ENCODE results near the gene ATG2A.
A peak's percentile ranks its signal among the peaks of the same experiment; 100 is the strongest.

ATG2A gene

DNA sequence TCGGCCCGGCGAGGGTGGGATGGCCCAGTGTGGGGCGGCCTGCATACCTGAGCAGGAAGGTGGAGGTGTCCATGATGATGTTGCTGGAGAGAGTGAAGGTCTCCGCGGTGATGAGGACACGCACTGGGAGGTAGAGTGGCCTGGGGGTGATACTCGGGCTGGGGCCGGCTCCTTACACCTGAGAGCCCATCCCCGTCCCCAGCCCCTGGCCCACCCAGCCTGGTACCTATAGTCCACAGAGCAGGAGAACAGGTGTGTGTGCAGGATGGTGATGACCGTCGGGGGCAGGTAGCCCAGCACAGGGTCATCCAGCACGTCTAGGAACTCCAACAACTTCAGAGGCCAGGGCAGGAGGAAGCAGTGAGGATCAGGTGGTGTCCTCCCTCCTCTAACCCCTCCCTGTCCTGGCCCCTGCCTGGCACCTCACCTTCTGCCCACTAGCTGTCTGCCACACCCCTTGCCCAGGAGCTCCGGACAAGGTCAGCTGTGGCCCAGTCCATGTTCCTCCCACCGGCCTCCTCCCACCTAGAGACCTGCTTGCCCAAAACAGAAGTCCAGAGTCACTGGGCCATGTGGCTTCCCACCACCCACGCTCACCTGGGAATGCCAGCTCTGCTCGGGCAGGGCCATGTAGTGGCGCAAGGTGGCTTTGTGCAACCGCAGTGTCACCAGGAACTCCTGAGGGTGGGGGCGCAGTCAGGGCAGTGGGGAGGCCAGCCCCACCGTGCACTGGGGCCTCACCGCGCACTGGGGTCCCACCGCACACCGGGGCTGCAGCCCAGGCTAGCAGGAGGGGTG is 11.3 kb downstream of the ATG2A start:
- Histone ChIP-seq H3K27ac (ENCODE audit: insufficient read depth, low read length, poor library complexity, severe bottlenecking) (no peak overlapping the region), H3K36me3 (ENCODE audit: control insufficient read depth, insufficient read depth, low read length) (peaks cover 74% of the 10 kb centered on the region)
- no peak for DNase-seq

DNA sequence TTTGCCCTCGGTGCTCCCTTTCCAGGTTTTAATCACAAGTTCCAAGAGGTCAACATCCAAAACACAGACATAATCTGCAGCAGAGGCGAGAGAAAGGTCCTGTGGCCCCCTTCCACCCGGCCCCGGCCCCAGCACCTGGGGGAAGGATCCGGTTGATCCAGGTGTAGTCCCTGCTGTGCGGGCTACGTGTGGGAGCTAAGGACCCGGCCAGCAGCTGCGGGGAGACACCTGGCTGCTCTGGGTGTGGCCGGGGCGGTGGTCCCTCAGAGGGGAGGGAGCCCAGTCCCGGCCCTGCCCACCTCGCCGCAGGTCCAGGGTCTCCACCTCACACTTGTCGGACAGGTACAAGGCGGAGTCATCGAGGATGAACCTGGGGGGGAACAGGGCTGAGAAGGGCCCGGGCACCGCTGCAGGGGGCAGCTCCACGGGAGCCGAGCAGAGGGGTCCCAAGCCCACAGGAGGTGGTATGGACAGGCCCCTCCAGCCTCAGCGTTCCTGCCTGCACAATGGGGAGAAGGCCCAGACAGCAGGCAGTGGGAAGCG is 13.6 kb downstream of the ATG2A start:
- Histone ChIP-seq H3K9me3 (ENCODE audit: control insufficient read depth, low read length) (no peaks in the 10 kb centered on the region), H3K27me3 (replicated peaks; ENCODE audit: control insufficient read depth, insufficient read depth, low read length, poor library complexity, severe bottlenecking) (no peaks in the 10 kb centered on the region), H3K36me3 (ENCODE audit: control insufficient read depth, insufficient read depth, low read length) (peaks cover 55% of the 10 kb centered on the region), H3K27ac (ENCODE audit: insufficient read depth, low read length, poor library complexity, severe bottlenecking) (no peak overlapping the region), H3K4me1 (ENCODE audit: control insufficient read depth, insufficient read depth, low read length, poor library complexity, severe bottlenecking) (peaks cover 14% of the 10 kb centered on the region), H3K4me3 (ENCODE audit: insufficient read depth, low read depth, low read length, poor library complexity, severe bottlenecking) (no peak overlapping the region)
- no peak for DNase-seq

More for the DNA sequence above, 11.3 kb downstream of the ATG2A start:
- Histone ChIP-seq H3K4me3 (ENCODE audit: insufficient read depth, low read depth, low read length, poor library complexity, severe bottlenecking) (no peak overlapping the region), H3K9me3 (ENCODE audit: control insufficient read depth, low read length) (no peaks in the 10 kb centered on the region), H3K27me3 (replicated peaks; ENCODE audit: control insufficient read depth, insufficient read depth, low read length, poor library complexity, severe bottlenecking) (no peaks in the 10 kb centered on the region), H3K4me1 (ENCODE audit: control insufficient read depth, insufficient read depth, low read length, poor library complexity, severe bottlenecking) (peaks cover 3% of the 10 kb centered on the region)

DNA sequence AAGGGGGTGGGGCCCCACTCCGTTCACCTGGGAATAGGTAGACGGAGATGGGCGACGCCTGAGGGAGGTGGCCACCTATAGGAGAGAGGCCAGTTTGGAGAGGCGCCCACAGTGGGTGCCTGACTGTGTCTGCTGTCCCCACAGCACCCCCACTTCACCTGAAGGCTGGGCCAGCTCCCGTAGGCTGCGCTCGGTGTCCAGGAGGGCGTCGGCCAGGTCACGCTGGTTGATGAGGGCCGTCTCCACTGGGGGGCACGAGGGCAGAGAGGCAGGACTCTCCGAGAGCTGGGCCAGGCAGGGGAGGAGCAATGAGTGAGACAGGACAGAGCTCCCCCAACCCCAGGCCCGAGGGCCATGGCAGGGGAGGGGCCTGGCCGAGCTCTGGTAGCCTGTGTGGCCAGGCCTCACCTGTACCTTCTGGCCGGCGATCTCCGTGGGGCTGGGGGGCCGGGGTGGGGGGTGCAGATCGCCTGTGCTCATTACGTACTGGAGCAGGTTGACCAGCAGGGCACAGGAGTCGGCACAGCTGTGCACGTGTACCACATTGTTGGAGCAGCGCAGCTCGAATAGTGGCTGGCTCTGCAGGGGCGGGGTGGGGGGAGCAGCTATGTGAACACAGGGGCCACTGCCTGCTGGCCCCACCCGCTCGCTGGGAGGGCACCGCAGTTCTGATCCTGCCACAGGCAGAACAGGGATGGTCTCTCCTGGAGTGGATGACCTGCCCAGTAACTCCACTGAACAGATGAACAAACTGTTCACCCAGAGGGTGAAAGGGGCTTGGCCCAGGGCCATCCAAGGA is 14.7 kb downstream of the ATG2A start:
- DNase-seq: no peak
- no peak overlapping the region for H3K4me3 ChIP-seq (ENCODE audit: insufficient read depth, low read depth, low read length, poor library complexity, severe bottlenecking)
- peaks cover 14% of the 10 kb centered on the region for H3K4me1 ChIP-seq (ENCODE audit: control insufficient read depth, insufficient read depth, low read length, poor library complexity, severe bottlenecking)
- no peaks in the 10 kb centered on the region for H3K27me3 ChIP-seq (replicated peaks; ENCODE audit: control insufficient read depth, insufficient read depth, low read length, poor library complexity, severe bottlenecking)
- H3K27ac ChIP-seq (ENCODE audit: insufficient read depth, low read length, poor library complexity, severe bottlenecking): no peak overlapping the region
- peaks cover 59% of the 10 kb centered on the region for H3K36me3 ChIP-seq (ENCODE audit: control insufficient read depth, insufficient read depth, low read length)
- H3K9me3 ChIP-seq (ENCODE audit: control insufficient read depth, low read length): no peaks in the 10 kb centered on the region

DNA sequence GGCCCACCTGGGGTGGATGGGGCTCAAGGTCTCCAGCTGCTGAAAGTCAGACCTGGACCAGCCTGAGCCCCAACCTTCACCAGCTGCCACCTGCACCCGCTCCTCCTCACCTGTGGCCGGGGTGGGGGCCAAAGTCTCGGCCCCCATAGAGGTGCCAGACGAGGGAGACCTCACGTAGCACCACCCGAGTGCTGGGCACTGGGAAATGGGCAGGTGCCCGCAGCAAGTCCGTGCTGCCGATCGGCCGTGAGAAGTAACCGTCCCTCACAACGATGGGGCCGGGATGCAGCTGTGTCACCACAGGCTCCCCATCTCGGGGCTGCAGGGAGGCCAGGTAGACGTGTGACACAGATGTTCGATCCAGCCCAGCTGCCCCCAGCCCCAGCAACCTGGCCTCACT is 16.2 kb downstream of the ATG2A start:
- peak overlapping the region; percentile 79 for H3K27ac ChIP-seq (ENCODE audit: insufficient read depth, low read length, poor library complexity, severe bottlenecking)
- DNase-seq: no peak
- H3K27me3 ChIP-seq (replicated peaks; ENCODE audit: control insufficient read depth, insufficient read depth, low read length, poor library complexity, severe bottlenecking): no peaks in the 10 kb centered on the region
- H3K4me1 ChIP-seq (ENCODE audit: control insufficient read depth, insufficient read depth, low read length, poor library complexity, severe bottlenecking): peaks cover 14% of the 10 kb centered on the region
- no peaks in the 10 kb centered on the region for H3K9me3 ChIP-seq (ENCODE audit: control insufficient read depth, low read length)
- peaks cover 52% of the 10 kb centered on the region for H3K36me3 ChIP-seq (ENCODE audit: control insufficient read depth, insufficient read depth, low read length)
- no peak overlapping the region for H3K4me3 ChIP-seq (ENCODE audit: insufficient read depth, low read depth, low read length, poor library complexity, severe bottlenecking)

DNA sequence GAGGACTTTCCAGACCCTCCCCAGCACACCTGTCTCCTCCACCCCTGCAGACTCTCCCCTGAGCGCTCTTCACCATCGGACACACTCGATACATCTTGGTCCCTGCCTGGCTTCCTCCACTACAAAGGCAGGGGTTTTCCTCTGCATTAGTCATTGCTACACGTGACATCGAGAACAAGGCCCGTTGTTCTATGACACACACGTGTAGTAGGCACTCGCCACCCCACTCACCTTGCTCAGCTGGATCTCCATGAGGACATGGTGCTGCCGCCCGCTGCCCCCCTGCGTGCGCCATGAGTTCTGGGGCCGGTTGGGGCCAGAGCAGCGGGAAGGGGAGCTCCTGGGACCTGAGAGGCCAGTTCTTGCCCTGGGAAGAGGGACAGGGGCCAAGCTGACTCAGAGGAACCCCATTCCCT is 16.7 kb downstream of the ATG2A start:
- Histone ChIP-seq H3K36me3 (ENCODE audit: control insufficient read depth, insufficient read depth, low read length) (peaks cover 47% of the 10 kb centered on the region), H3K9me3 (ENCODE audit: control insufficient read depth, low read length) (no peaks in the 10 kb centered on the region), H3K4me1 (ENCODE audit: control insufficient read depth, insufficient read depth, low read length, poor library complexity, severe bottlenecking) (peaks cover 14% of the 10 kb centered on the region), H3K4me3 (ENCODE audit: insufficient read depth, low read depth, low read length, poor library complexity, severe bottlenecking) (no peak overlapping the region), H3K27ac (ENCODE audit: insufficient read depth, low read length, poor library complexity, severe bottlenecking) (peak overlapping the region; percentile 79), H3K27me3 (replicated peaks; ENCODE audit: control insufficient read depth, insufficient read depth, low read length, poor library complexity, severe bottlenecking) (no peaks in the 10 kb centered on the region)
- DNase-seq: peak; percentile 70 to 76 (median 73)

DNA sequence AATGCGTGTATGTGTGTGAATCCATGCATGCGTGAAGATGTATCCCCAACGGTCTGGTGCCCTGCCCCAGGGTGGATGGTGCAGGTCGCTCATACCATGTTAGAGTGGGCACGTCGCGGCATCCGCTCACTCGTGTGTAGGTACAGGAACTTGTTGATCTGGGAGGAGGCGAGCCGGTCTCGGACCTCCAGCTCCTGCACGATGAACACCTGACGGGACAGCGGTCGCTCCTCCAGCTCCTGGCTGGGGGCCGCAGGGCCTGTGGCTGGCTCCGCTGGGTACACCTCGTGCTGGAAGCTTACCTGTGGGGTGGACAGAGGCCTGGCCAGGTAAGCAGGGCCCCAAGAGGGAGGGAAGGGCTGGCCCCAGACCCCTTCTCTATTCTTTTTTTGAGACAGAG is 18.5 kb downstream of the ATG2A start:
- H3K36me3 ChIP-seq (ENCODE audit: control insufficient read depth, insufficient read depth, low read length): peaks cover 48% of the 10 kb centered on the region
- H3K9me3 ChIP-seq (ENCODE audit: control insufficient read depth, low read length): no peaks in the 10 kb centered on the region
- H3K27ac ChIP-seq (ENCODE audit: insufficient read depth, low read length, poor library complexity, severe bottlenecking): no peak overlapping the region
- no peaks in the 10 kb centered on the region for H3K27me3 ChIP-seq (replicated peaks; ENCODE audit: control insufficient read depth, insufficient read depth, low read length, poor library complexity, severe bottlenecking)
- peaks cover 14% of the 10 kb centered on the region for H3K4me1 ChIP-seq (ENCODE audit: control insufficient read depth, insufficient read depth, low read length, poor library complexity, severe bottlenecking)
- H3K4me3 ChIP-seq (ENCODE audit: insufficient read depth, low read depth, low read length, poor library complexity, severe bottlenecking): no peak overlapping the region
- DNase-seq: no peak

DNA sequence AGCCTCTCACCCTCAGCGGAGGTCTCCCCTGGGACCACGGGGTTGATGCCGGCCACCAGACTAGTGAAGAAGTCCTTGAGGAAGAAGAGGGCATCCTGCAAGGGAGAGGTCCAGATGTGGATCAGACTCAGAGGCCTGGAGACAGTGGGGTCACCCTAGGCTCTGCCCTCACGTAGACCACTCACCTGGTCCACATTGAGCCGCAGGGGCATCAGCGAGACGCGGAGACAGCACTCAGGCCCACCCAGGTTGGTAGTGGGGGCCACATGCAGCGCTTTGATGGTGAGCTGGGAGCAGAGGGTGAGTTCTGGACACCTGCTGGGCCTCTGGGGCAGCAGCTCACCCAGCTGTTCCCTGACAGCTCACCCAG is 18.9 kb downstream of the ATG2A start:
- no peak overlapping the region for H3K4me3 ChIP-seq (ENCODE audit: insufficient read depth, low read depth, low read length, poor library complexity, severe bottlenecking)
- H3K4me1 ChIP-seq (ENCODE audit: control insufficient read depth, insufficient read depth, low read length, poor library complexity, severe bottlenecking): peaks cover 14% of the 10 kb centered on the region
- DNase-seq: no peak
- no peaks in the 10 kb centered on the region for H3K27me3 ChIP-seq (replicated peaks; ENCODE audit: control insufficient read depth, insufficient read depth, low read length, poor library complexity, severe bottlenecking)
- H3K36me3 ChIP-seq (ENCODE audit: control insufficient read depth, insufficient read depth, low read length): peaks cover 43% of the 10 kb centered on the region
- H3K27ac ChIP-seq (ENCODE audit: insufficient read depth, low read length, poor library complexity, severe bottlenecking): no peak overlapping the region
- no peaks in the 10 kb centered on the region for H3K9me3 ChIP-seq (ENCODE audit: control insufficient read depth, low read length)

DNA sequence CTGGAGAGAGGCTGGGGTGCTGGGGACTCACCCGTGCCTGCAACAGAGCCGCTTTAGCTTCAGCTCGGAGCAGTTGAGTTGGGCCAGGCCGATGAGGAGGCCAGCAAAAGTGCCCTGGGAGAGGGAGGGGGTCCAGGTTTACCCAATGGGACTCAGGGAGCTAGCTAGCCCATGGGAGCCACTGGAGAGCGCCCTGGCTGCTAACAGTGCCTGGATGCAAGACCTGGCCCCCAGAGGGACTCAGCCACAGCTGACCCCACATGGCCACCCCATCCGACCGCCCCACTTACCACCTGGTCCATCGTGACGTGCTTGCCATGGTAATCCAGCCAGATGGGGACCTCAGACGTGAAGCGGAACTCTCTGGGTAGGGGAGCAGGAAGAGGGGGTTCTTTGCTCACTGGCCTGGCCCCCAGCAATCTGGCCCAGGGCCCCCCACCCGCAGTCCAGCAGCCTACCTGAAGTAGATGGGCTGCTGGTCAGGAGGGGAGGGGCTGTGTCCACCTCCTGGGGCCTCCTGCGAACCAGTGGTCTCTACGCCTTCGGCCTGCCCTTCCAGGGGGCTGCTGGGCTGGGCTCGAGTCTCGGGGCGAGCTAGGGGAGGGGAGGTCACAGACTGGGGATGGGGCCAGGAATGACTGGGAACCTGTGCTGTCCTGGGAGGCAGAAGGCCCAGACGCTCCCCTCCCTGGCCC is 19.5 kb downstream of the ATG2A start:
- Histone ChIP-seq H3K4me1 (ENCODE audit: control insufficient read depth, insufficient read depth, low read length, poor library complexity, severe bottlenecking) (peaks cover 14% of the 10 kb centered on the region), H3K27me3 (replicated peaks; ENCODE audit: control insufficient read depth, insufficient read depth, low read length, poor library complexity, severe bottlenecking) (no peaks in the 10 kb centered on the region), H3K27ac (ENCODE audit: insufficient read depth, low read length, poor library complexity, severe bottlenecking) (no peak overlapping the region), H3K4me3 (ENCODE audit: insufficient read depth, low read depth, low read length, poor library complexity, severe bottlenecking) (no peak overlapping the region), H3K36me3 (ENCODE audit: control insufficient read depth, insufficient read depth, low read length) (peaks cover 40% of the 10 kb centered on the region), H3K9me3 (ENCODE audit: control insufficient read depth, low read length) (no peaks in the 10 kb centered on the region)
- no peak for DNase-seq

DNA sequence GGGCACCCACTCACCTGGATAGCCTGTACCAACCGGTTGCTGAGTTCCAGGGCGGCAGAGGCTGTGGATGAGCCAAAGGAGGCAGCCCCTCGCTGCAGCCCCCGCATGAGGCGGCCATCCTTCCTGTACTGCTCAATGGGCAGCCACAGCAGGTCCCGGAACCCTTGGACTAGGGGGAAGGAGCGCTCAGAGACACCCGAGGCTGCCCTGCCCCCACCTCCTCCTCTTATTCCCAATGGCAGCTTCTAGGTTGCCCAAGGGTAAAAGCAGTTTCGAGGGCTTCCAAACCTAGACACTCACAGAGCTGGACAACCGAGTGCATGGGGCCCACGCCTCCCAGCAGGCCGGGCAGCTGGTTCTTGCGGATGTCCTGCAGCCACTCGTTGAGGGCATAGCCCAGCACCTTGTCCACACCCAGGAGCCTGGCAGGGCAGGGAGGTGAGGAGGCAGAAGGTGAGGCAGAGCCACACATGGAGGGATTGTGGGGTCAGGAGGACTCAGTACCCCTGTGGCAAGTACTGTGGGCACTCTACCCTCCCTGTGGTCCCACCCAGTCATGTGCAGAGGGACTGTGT is 20.5 kb downstream of the ATG2A start:
- peaks cover 34% of the 10 kb centered on the region for H3K36me3 ChIP-seq (ENCODE audit: control insufficient read depth, insufficient read depth, low read length)
- no peaks in the 10 kb centered on the region for H3K9me3 ChIP-seq (ENCODE audit: control insufficient read depth, low read length)
- H3K4me1 ChIP-seq (ENCODE audit: control insufficient read depth, insufficient read depth, low read length, poor library complexity, severe bottlenecking): peaks cover 14% of the 10 kb centered on the region
- no peak for DNase-seq
- no peak overlapping the region for H3K27ac ChIP-seq (ENCODE audit: insufficient read depth, low read length, poor library complexity, severe bottlenecking)
- H3K4me3 ChIP-seq (ENCODE audit: insufficient read depth, low read depth, low read length, poor library complexity, severe bottlenecking): no peak overlapping the region
- H3K27me3 ChIP-seq (replicated peaks; ENCODE audit: control insufficient read depth, insufficient read depth, low read length, poor library complexity, severe bottlenecking): no peaks in the 10 kb centered on the region
